HG03175 (cell line): ENCODE measurements around the gene NOL3.

ENCODE experiments used
- ATAC-seq: cut with Tn5 transposase; IDR thresholded peaks from one replicate; pipeline ENCODE4 v1.9.1; 2021; ENCODE audit warnings: mild to moderate bottlenecking, moderate library complexity; ENCODE audit not compliant: unreplicated experiment

The NOL3 gene

GRCh38 chr16:67169642-67170167, 633 bp upstream of the NOL3 start:
- no peak for ATAC-seq

- ATAC-seq, result no peak
Measured at GRCh38 chr16:67170949-67171649, 761 bp downstream of the NOL3 start.

GRCh38 chr16:67173323-67173722, 3.0 kb downstream of the NOL3 start:
- ATAC-seq, result no peak

- peak; percentile 54 for ATAC-seq
Measured at GRCh38 chr16:67173808-67174705, 3.7 kb downstream of the NOL3 start.

- no peak for ATAC-seq
Measured at GRCh38 chr16:67174706-67175231, 4.4 kb downstream of the NOL3 start.

- ATAC-seq, result no peak
Measured at GRCh38 chr16:67176662-67177061, 6.3 kb downstream of the NOL3 start.

GRCh38 chr16:67177743-67178699, 7.7 kb downstream of the NOL3 start:
- no peak for ATAC-seq

- no peak for ATAC-seq
Measured at GRCh38 chr16:67179421-67180080, 9.2 kb downstream of the NOL3 start.

- ATAC-seq, result no peak
Measured at GRCh38 chr16:67180166-67180565, 9.8 kb downstream of the NOL3 start.

- ATAC-seq, result no peak
Measured at GRCh38 chr16:67181346-67181745, 11.0 kb downstream of the NOL3 start.

GRCh38 chr16:67182288-67182687, 11.9 kb downstream of the NOL3 start:
- no peak for ATAC-seq

- ATAC-seq, result no peak
Measured at GRCh38 chr16:67183284-67183626, 12.9 kb downstream of the NOL3 start.

- ATAC-seq, result peak; percentile 94
Measured at GRCh38 chr16:67183627-67184452, 13.5 kb downstream of the NOL3 start, which contains the start of gene MATCAP1. MATCAP1 (minus strand) TSS chr16:67183963; CDS start chr16:67180610, 3,353 bp downstream.

- ATAC-seq, result no peak
Measured at GRCh38 chr16:67184453-67184994, 14.2 kb downstream of the NOL3 start.

- peak; percentile 38 for ATAC-seq
Measured at GRCh38 chr16:67184995-67185650, 14.8 kb downstream of the NOL3 start.

- no peak for ATAC-seq
Measured at GRCh38 chr16:67185651-67186134, 15.4 kb downstream of the NOL3 start.

- ATAC-seq, result no peak
Measured at GRCh38 chr16:67186550-67186950, 16.2 kb downstream of the NOL3 start.
